HG03196 (cell line): ENCODE results near the gene ULK2.
"Not testable (repeated sequence)": the region's sequence is repeated elsewhere in the genome, so short reads cannot be mapped to it uniquely, and the experiment has no call there.

Experiments used
- ATAC-seq: cut with Tn5 transposase; IDR thresholded peaks from one replicate; pipeline ENCODE4 v1.9.1; 2021; ENCODE audit not compliant: unreplicated experiment

The ULK2 gene

DNA sequence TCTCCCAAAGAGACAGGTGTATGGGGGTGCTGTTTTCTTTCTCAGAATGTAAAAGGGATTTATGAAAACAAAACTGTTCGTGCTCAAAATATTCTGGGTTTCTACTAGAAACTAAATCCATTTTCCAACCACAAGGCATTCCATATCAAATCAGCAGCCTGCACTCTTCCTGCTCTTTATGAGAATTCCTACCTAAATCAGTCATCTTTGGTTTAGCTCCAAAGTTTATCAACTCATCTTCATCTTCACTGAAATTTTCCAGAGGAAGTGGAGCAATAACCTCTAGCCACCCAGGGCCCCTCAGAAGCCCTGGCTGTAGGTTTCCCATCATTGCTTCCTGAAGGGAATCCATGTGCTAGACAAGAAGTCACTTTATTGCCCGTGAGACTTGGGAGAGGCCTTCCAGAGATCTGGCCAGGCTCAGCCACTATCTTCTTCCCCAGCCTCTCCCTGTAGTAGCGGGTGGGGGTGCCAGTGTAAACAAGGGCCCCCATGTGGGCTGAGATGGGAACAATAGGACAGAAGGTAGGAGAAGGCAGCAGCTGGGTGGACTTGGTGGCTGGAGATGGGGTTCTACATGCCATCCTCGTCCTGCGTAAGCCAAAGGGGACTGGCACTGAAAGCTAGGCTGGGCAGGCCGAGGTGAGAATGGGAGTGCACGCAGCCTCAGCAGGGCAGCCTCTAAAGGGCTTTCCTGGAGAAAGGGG is 97.6 kb downstream of the ULK2 start:
- no peak for ATAC-seq

DNA sequence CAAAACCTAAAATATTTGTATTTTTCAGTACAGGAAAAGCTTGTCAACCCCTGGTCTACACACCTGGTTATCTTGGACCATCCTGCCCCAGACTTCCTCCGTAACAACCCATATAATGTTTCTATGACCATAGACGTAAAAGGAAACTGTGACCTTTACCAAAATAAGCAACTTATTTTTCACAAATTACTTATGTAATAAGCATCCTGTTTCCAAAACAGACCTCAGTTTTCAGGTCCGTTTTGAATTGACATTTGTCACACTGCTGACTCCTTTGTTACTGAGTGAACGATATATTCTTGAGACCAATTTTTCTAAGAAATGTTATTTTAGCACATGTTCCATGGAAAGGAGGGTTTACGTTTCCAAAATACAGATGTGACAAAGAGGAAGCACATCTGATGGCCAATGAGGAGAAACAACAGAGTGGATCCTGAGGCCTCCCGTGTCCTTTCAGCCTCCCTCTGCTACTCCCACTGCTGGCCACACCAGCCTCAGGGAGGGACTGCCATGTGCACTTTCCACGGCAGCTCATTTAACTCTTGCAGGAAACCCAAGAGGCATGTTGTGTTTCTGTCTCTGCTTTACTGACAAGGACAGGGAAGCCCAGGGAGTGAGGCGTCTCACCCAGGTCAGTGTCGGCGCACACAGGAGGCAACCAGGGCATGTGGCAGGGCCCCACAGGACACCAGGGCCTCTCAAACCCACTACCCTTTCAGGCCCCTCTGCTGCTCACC is 99.5 kb downstream of the ULK2 start:
- ATAC-seq, result no peak

DNA sequence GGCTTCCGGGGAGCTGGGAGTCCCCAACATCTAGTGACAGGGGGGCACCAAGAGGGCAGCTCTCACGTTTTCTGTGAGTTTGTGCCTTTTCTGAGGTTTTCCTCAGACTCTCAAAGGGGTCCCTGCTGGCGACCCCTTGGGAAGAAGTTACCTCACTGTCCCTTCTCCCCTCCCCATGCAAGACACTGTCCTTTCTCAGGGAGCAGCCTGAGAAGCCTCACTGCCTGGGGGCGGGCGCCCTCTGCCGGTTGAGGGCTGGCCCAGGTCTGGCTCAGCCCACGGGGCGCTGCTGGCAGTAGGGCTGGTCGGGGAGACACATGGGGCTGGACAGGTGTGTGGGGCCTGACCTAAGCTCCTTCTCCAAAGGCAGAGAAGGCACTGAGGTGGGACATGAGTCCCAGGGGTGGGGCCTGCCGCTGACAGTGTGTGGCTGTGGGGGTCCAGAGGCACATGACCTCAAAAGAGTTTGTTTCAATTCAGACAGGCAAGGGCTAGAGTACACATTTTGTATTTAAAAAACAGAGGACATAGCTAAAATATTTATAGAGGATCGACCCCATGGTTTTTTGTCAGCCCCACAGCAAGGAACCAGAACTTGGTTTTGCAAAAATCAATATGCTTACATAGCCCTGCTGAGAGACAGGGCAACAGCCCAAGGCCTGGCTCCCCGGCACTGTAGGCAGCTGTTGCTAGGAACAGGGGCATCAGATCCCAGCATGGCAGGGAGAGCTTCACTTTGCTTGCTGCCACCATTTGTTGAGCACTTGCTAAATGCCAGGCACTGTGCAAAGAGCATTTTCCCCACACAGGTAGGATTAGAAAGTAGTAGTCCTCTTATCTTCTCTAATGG is 101.1 kb downstream of the ULK2 start:
- peak; percentile 56 for ATAC-seq

DNA sequence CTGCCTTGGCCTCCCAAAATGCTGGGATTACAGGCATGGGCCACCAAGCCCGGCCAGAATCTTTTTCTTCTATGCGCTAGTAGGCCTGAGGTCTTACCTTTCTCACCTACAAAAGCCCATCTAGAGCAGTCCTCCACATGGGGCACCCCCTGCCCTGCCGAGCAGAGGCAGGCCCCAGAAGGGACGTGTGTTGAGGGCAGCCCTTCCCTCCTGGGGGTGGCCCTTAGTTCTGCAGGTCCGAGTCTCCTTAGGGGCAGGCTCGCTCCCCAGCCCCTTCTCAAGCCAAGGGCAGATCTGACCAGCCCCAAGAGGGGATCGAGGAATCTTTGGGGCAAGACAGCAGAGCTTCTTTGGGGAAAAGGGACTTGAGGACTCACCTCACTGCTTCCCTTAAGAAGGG is 101.7 kb downstream of the ULK2 start:
- no peak for ATAC-seq

DNA sequence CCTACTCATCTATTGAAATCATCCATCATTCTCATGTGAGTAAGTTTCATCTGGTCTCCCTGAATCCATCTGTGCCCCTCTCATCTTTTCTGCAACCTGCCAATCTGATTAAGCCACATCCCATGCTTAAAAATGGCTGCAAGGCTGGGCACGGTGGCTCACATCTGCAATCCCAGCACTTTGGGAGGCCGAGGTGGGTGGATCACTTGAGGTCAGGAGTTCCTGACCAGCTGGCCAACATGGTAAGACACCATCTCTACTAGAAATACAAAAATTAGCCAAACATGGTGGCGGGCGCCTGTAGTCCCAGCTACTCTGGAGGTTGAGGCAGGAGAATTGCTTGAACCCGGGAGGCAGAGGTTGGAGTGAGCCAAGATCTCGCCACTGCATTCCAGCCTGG is 103.7 kb downstream of the ULK2 start:
- ATAC-seq, result not testable (repeated sequence)

DNA sequence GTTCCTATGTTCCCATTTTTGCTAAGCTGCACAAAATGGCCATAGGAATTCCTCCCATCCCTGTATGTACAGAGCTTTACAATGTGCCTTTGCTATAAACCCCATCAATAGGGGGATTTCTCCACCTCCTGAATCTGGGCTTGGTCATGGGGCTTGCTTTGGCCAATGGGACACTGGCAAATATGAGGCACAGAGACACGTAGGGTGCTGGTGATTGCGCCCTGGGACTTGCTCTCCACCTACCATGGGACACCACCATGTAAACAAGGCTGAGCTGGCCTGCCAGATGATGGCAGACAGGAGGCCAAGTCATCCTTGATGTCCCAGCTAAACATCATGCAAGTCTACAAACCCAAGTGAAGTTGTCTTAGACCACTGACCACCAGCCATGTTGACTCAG is 104.3 kb downstream of the ULK2 start:
- ATAC-seq, result no peak

DNA sequence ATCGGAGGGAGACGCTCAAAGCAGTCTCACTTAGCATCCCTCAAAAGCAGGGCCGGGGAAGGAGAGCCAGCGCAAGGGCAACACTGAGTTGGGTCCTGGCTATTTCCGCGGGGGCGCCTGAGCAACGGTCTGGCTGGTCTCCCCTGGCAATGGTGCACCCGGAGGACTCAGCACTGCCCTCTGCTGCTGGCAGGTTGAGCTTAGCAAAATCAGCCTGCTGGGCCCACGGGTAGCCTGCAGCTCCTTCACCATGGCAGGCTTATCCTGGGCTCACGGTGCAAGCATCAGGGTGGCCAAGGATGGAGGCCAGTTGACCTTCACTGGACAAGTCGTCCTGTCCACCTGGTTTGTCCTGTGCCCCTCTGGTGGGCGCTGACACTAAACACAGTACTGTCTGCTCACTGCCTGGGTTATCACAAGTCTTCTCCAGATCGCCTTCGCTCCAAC is 105.2 kb downstream of the ULK2 start:
- ATAC-seq, result no peak

DNA sequence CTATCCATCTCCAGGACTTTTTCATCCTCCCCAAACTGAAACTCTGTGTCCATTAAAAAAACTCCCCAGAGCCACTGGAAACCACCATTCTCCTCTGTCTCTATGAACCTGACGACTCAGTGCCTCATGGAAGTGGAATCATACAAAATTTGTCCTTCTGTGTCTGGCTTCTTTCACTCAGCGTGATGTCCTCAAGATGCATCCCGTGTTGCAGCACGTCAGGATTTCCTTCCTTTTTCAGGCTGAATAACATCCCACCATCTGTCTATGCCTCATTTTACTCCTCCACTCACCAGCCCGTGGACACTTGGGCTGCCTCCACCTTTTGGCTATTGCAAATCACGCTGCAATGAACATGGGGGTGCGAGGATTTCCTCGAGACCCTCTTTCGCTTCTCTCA is 107.0 kb downstream of the ULK2 start:
- no peak for ATAC-seq

DNA sequence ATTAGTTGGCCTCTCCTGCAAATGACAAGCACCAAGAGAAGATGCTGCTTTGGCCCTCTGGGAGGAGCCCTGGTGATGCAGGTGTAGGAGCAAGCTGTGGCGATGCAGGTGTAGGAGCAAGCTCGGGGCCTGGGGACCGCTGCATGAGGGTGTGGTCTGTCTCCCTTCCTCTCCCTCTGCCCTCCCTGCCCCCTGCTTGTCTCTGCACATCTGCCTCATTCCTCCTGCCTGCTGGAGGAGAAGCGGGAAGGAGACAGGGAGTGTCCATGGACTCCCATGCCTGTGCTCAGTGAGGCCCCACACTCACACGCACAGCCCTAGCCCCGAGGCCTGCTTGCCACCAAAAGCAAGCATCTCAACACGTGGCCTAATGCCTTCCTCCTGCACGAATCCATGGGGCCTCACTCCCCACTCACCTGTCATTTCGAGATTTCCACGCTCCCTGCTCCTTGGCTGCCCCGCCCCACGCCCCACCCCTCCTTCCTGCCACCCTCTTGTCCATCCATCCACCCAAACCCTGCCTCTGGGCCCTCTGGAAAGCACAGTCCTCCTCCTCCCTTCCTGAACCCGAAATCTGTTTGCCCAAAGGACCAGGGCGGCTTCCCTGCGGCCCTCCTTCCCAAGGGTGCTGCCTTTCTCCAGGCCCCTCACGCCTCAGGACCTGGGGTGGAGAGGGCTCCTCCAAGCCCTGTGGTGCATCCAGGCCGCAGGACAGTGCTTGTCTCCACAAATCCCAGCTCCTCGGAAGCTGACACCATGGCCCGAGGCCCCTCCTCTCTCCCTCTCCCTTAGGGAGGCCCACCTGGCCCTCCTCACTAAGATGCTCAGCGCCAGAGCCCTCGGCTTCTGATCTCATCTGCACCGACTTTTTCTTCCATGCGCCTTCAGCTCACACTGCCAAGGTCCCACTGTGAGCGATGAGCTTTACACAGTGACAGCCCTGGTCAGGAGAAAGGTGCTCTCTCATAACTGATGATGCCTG is 107.9 kb downstream of the ULK2 start:
- no peak for ATAC-seq

DNA sequence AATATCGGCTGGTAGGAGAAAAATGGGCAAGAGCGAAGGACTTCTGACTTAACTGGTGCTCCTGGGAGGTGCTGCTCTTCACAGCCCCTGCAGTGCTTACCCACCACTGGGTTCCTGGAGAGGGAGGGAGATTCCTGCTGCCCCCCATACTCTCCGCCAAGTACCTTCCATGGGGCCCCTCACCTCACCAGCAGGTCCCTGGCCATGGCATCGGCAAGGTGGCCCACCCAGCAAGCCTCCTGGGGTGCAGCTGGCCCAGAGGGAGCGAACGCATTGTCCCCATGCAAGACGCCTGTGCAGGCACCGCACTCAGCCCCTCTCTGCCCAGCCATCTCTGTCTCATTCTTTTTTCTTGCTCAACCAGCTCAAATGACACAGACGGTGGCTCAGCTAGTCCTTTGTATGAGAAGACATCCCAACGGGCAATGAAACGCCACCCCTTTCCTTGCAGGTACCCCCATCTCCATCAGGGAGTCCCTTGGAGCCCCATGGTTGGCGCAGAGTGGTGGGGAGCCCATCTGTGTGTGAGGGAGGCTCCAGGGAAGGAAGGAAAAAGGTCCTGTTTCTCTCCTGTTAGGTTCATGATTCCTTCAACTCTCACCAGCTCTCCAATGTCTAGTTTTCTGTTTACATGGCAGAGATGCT is 110.1 kb downstream of the ULK2 start:
- no peak for ATAC-seq

DNA sequence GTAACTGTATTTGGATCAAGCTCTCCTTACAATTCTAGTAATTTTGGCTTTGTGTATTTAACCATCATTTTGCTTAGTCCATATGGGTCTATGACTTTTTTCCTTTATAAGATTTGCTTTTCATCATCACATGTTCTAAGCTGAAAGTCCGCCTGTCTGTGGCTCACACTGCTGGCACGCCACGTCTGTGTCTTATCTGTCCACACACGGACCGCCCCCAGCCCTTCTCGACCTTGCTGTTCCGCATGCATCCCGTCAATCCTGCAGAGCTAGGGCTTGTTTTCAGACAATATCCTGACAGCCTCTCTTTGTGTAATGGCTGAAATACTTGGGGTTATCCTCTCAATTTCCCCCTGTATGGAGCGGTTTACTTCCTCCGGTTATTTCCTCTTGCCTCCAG is 111.2 kb downstream of the ULK2 start:
- ATAC-seq, result no peak

DNA sequence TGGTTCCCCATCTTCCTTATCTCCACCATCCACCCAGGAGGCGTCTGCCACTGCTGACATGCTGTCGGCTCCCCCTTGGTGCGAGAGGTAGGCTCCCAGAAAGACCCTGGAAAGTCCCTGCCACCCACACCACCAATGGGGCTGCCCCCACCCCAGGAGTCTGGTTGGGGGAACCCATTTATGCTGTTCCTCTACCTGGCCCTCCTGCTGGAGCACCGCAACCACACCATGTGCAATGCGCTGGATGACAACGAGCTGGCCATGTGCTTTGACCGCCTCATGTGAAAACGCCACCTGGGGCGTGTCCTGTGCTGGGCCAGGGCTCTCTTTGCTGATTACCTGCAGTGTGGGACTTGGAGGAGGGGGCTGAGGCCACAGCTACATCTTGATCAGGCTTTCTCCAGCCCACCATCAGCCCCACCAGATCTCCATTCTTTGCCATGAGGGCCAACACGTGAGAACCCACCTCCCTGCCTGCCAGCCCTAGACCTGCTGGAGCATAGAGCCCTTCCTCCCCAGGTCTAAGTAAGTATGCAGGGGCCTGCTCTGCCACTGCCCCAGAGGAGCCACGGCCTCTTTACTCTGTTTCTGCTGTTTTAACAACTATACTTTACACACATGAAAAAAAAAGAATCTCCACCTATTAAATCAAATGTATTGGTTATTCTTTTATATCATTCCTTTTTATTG is 111.8 kb downstream of the ULK2 start:
- no peak for ATAC-seq

DNA sequence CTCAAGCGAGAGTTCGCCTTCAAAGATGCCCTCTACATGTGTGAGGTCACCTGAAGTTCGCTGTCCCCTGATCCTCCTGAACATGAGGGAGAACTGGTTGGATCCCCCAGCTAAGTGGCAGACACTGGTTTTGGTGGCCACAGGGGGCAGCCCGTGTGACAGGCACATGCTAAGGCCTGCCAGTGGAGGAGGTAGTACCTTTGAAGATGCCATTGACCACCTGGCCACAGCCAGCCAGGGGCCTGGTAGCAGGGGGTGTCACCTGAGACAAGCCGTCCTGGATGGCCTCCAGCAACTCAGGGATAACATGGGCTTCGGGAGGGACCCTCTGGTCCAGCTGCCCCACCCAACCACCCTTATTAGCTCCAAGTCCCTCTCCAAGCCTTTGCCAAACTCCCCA is 112.3 kb downstream of the ULK2 start:
- ATAC-seq, result no peak

DNA sequence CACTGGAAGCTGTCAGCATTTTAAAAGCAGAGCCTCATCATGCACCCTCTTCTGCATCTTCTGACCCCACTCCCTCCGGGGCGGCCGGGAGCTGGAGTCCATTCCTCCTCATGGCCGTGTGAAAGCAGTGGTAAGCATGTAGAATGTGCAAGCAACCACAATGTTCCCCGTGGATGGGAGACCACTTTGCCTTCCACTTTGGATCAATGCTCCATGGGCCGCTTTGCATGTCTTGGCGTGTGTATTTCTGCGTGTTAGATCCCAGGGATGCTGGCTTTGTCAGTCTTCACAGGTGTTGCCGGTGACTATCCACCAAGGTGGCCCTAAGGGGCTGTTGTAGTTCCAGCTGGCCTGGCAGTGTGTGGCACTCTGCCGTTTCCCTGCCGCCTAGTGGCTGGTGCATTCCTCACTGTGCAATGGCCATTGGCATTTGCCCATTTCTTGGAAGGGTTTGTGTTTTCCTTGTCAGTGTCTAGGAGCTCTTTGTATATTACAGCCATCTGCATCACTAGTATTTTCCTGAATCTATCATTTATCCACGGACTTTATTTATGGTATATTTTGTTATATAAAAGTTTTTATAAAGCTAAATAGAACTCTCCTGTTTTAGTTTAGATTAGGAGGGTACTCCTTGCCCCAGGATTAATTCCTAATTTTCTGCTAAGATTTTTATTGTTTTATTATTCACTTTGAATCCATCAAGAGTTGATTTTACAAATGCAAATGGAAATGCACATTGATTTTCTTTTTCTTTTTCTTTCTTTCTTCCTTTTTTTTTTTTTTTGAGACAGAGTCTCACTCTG is 113.9 kb downstream of the ULK2 start:
- ATAC-seq, result no peak

DNA sequence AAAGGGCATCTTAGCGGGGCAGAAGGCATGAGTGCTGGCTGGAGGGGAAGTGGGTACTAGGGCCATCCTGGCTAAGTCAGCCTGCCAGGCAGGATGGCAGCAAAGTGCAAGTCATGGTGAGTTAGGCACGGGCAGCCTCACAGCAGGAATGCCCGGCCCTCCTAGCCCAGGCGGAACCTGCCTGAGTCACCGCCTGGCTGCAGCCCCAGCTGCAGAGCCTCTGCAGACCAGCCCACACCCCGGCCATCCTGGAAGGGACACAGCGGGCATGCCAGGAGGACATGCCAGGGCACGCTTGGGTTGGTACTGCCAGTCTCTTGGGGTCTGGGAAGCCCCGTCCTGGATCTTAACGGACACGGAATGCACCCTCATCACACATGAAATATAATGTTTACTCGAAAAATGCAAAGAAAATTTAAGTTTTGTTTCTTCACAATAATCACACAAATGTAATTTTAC is 114.7 kb downstream of the ULK2 start:
- ATAC-seq, result no peak

DNA sequence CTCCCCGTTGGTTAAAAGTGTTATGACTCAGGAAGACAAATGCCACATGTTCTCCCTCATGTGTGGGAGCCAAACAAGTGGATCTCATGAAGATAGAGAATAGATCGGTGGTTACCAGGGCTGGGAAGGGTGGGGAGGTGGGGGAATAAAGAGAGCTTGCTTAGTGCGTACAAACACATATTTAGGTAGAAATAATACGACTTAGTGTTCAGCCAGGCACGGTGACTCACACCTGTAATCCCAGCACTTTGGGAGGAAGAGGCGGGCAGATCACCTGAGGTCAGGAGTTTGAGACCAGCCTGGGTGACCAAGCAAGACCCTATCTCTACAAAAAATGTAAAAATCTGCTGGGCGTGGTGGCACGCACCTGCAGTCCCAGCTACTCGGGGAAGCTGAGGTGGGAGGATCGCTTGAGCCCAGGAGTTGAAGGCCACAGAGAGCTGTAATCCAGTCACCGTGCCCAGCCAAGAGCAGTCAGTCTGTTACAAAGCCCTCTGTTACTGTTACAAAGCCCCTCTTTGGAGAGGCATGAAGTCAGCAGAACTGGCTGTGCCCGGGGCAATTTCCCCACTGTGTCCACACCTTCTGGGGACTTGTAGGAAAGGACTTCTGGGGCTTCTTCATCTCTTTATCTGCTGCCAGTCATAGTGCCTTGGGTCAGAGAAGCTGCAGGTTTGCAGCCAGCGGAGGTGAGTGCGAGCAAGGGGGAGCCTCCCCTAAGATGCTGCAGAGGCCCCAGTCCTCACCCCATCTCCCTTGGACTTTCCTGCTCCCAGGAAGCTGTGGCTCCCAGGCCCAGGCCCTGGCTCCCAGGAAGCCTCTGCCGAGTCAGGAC is 115.3 kb downstream of the ULK2 start:
- ATAC-seq, result no peak

DNA sequence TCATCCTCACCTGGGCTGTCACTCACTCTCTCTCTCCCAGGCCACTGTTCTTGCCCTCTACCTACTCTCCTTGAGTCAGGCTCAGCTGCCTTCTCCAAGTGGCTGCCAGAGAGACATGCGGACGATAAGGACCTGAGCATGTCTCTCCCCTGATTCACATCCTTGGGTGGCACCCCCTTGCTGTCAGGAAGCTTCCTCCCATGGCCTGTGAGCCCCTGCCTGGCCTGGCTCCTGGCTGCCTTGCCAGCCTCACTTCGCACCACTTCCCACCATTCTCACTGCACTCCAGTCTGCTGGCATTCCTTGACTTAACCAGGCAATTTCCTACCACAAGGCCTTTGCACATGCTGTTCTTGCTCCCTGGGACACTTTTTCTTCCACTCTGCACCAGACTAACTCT is 116.9 kb downstream of the ULK2 start:
- ATAC-seq, result no peak
